ENCODE results near the gene KSR1. TPM values are rescaled to one million over a fixed set of nuclear protein-coding genes. Genes with fewer than 3 reads are reported as not detected.

Gene KSR1
- polyA plus RNA-seq, 1 donor from 2014 or later = 9.2 TPM

GRCh38 chr17:27550291-27550930 is 94.2 kb downstream of the KSR1 start:
- H2AFZ ChIP-seq (ENCODE audit: low read depth, low read length) = no peak overlapping the region
- H3K79me2 ChIP-seq (replicated peaks; ENCODE audit: insufficient read depth, low read length) = no peaks in the 10 kb centered on the region
- H3K36me3 ChIP-seq (ENCODE audit: insufficient read depth, low read length) = no peaks in the 10 kb centered on the region
- no peak overlapping the region for H3K27ac ChIP-seq (ENCODE audit: low read length)
- H3K27me3 ChIP-seq (ENCODE audit: insufficient read depth, low read depth, low read length) = no peaks in the 10 kb centered on the region
- no peak overlapping the region for H3K9ac ChIP-seq (ENCODE audit: low read length)
- no peak for TF ChIP-seq EZH2 (IDR thresholded peaks at IDR 0.05; ENCODE audit: borderline replicate concordance, insufficient read depth, low read length, poor library complexity, severe bottlenecking)
- TF ChIP-seq CTCF (IDR thresholded peaks at IDR 0.05; ENCODE audit: poor library complexity, severe bottlenecking) = no peak
- no peak for TF ChIP-seq RAD21 (conservative IDR thresholded peaks at IDR 0.05)
- TF ChIP-seq SMC3 (conservative IDR thresholded peaks at IDR 0.05; ENCODE audit: poor library complexity) = no peak
- H3K4me3 ChIP-seq (ENCODE audit: low read length) = no peak overlapping the region
- H3F3A ChIP-seq (ENCODE audit: insufficient read depth, low read length, poor library complexity, severe bottlenecking) = no peaks in the 10 kb centered on the region
- no peaks in the 10 kb centered on the region for H3K9me2 ChIP-seq (ENCODE audit: insufficient read depth, low read length)
- no peaks in the 10 kb centered on the region for H3K9me3 ChIP-seq (ENCODE audit: low read length)
- H4K20me1 ChIP-seq (ENCODE audit: insufficient read depth) = no peaks in the 10 kb centered on the region
- no peak overlapping the region for H3K4me2 ChIP-seq (ENCODE audit: low read length)

GRCh38 chr17:27550974-27551505 is 94.8 kb downstream of the KSR1 start:
- H3K9me3 ChIP-seq (ENCODE audit: low read length) = no peaks in the 10 kb centered on the region
- no peak overlapping the region for H3K27ac ChIP-seq (ENCODE audit: low read length)
- no peak overlapping the region for H3K9ac ChIP-seq (ENCODE audit: low read length)
- no peak overlapping the region for H2AFZ ChIP-seq (ENCODE audit: low read depth, low read length)
- H3K9me2 ChIP-seq (ENCODE audit: insufficient read depth, low read length) = no peaks in the 10 kb centered on the region
- no peak for TF ChIP-seq REST (IDR thresholded peaks at IDR 0.05; ENCODE audit: borderline replicate concordance)
- TF ChIP-seq EZH2 (IDR thresholded peaks at IDR 0.05; ENCODE audit: borderline replicate concordance, insufficient read depth, low read length, poor library complexity, severe bottlenecking) = no peak
- no peak for TF ChIP-seq MXI1 (conservative IDR thresholded peaks at IDR 0.05; ENCODE audit: poor library complexity, severe bottlenecking)
- TF ChIP-seq EP300 (conservative IDR thresholded peaks at IDR 0.05; ENCODE audit: poor library complexity, severe bottlenecking) = no peak
- no peak for TF ChIP-seq CTCF (IDR thresholded peaks at IDR 0.05; ENCODE audit: poor library complexity, severe bottlenecking)
- TF ChIP-seq RAD21 (conservative IDR thresholded peaks at IDR 0.05) = no peak
- no peak for TF ChIP-seq TAF1 (IDR thresholded peaks at IDR 0.05; ENCODE audit: low read depth)
- TF ChIP-seq POLR2AphosphoS5 (IDR thresholded peaks at IDR 0.05) = no peak
- TF ChIP-seq SMC3 (conservative IDR thresholded peaks at IDR 0.05; ENCODE audit: poor library complexity) = no peak
- no peaks in the 10 kb centered on the region for H3F3A ChIP-seq (ENCODE audit: insufficient read depth, low read length, poor library complexity, severe bottlenecking)
- H3K79me2 ChIP-seq (replicated peaks; ENCODE audit: insufficient read depth, low read length) = no peaks in the 10 kb centered on the region
- H4K20me1 ChIP-seq (ENCODE audit: insufficient read depth) = no peaks in the 10 kb centered on the region
- no peaks in the 10 kb centered on the region for H3K27me3 ChIP-seq (ENCODE audit: insufficient read depth, low read depth, low read length)
- H3K36me3 ChIP-seq (ENCODE audit: insufficient read depth, low read length) = no peaks in the 10 kb centered on the region
- no peak overlapping the region for H3K4me3 ChIP-seq (ENCODE audit: low read length)
- H3K4me2 ChIP-seq (ENCODE audit: low read length) = no peak overlapping the region
